IMR-90 (cell line): ENCODE measurements around the gene ACOXL.

Experiments used
- BHLHE40 ChIP-seq: fragments of 150-350 bp; IDR thresholded peaks from 2 replicates; pipeline ENCODE4 v1.6.1; 2016; ENCODE audit warnings: mild to moderate bottlenecking, low read depth, low read length
- CEBPB ChIP-seq: IDR thresholded peaks from 2 replicates; pipeline ENCODE4 v1.6.1; 2012; ENCODE audit warnings: low read depth, low read length, improper control_type of control experiment
- CHD1 ChIP-seq: IDR thresholded peaks from 2 replicates; pipeline ENCODE4 v1.6.1; 2012; ENCODE audit warnings: low read depth, low read length, improper control_type of control experiment
- MAFK ChIP-seq: IDR thresholded peaks from 2 replicates; pipeline ENCODE4 v1.6.1; 2012; ENCODE audit warnings: low read depth, low read length, improper control_type of control experiment
- MAZ ChIP-seq: IDR thresholded peaks from 2 replicates; pipeline ENCODE4 v1.6.1; 2012; ENCODE audit warnings: low read depth, mild to moderate bottlenecking, low read length, improper control_type of control experiment, moderate library complexity, borderline replicate concordance
- MXI1 ChIP-seq: IDR thresholded peaks from 2 replicates; pipeline ENCODE4 v1.6.1; 2012; ENCODE audit warnings: low read depth, mild to moderate bottlenecking, low read length, moderate library complexity, borderline replicate concordance
- POLR2A ChIP-seq: IDR thresholded peaks from 2 replicates; pipeline ENCODE4 v1.6.1; 2012; ENCODE audit warnings: mild to moderate bottlenecking, low read depth, low read length
- RAD21 ChIP-seq: IDR thresholded peaks from 2 replicates; pipeline ENCODE4 v1.6.1; 2012; ENCODE audit warnings: low read length, improper control_type of control experiment
- RCOR1 ChIP-seq: IDR thresholded peaks from 2 replicates; pipeline ENCODE4 v1.6.1; 2012; ENCODE audit warnings: mild to moderate bottlenecking, low read length, improper control_type of control experiment; ENCODE audit not compliant: insufficient replicate concordance
- RFX5 ChIP-seq: IDR thresholded peaks from 2 replicates; pipeline ENCODE4 v1.8.0; 2012; ENCODE audit warnings: low read depth, mild to moderate bottlenecking, low read length, moderate library complexity
- SMC3 ChIP-seq: fragments of 150-350 bp; IDR thresholded peaks from 2 replicates; pipeline ENCODE4 v1.6.1; 2016; ENCODE audit warnings: low read depth, mild to moderate bottlenecking, antibody characterized with exemption, low read length, moderate library complexity
- TF ChIP-seq, protein P1 (sequence below): fragments of 150-350 bp; IDR thresholded peaks from 2 replicates; pipeline ENCODE4 v1.6.1; 2017; ENCODE audit warnings: mild to moderate bottlenecking, antibody characterized with exemption, low read length, low read depth
- TF ChIP-seq, protein P2 (sequence below): conservative IDR thresholded peaks from 2 replicates; pipeline ENCODE4 v1.5.1; 2012; ENCODE audit warnings: mild to moderate bottlenecking, low read depth, low read length, improper control_type of control experiment
- TF ChIP-seq, protein P3 (sequence below): fragments of 150-350 bp; IDR thresholded peaks from 2 replicates; pipeline ENCODE4 v1.6.1; 2016; ENCODE audit warnings: low read depth, mild to moderate bottlenecking, low read length, moderate library complexity, borderline replicate concordance

GRCh38 chr2:110752871-110753270 lies 20.5 kb downstream of the ACOXL start:
- TF ChIP-seq, protein P1, sequence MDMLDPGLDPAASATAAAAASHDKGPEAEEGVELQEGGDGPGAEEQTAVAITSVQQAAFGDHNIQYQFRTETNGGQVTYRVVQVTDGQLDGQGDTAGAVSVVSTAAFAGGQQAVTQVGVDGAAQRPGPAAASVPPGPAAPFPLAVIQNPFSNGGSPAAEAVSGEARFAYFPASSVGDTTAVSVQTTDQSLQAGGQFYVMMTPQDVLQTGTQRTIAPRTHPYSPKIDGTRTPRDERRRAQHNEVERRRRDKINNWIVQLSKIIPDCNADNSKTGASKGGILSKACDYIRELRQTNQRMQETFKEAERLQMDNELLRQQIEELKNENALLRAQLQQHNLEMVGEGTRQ: no peak
- TF ChIP-seq, protein P2, sequence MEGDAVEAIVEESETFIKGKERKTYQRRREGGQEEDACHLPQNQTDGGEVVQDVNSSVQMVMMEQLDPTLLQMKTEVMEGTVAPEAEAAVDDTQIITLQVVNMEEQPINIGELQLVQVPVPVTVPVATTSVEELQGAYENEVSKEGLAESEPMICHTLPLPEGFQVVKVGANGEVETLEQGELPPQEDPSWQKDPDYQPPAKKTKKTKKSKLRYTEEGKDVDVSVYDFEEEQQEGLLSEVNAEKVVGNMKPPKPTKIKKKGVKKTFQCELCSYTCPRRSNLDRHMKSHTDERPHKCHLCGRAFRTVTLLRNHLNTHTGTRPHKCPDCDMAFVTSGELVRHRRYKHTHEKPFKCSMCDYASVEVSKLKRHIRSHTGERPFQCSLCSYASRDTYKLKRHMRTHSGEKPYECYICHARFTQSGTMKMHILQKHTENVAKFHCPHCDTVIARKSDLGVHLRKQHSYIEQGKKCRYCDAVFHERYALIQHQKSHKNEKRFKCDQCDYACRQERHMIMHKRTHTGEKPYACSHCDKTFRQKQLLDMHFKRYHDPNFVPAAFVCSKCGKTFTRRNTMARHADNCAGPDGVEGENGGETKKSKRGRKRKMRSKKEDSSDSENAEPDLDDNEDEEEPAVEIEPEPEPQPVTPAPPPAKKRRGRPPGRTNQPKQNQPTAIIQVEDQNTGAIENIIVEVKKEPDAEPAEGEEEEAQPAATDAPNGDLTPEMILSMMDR: no peak
- no peak for TF ChIP-seq MAZ
- no peak for TF ChIP-seq POLR2A
- no peak for TF ChIP-seq CHD1
- TF ChIP-seq RFX5: no peak
- TF ChIP-seq CEBPB: no peak
- TF ChIP-seq, protein P3, sequence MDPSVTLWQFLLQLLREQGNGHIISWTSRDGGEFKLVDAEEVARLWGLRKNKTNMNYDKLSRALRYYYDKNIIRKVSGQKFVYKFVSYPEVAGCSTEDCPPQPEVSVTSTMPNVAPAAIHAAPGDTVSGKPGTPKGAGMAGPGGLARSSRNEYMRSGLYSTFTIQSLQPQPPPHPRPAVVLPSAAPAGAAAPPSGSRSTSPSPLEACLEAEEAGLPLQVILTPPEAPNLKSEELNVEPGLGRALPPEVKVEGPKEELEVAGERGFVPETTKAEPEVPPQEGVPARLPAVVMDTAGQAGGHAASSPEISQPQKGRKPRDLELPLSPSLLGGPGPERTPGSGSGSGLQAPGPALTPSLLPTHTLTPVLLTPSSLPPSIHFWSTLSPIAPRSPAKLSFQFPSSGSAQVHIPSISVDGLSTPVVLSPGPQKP: no peak
- no peak for TF ChIP-seq MXI1
- no peak for TF ChIP-seq RAD21
- no peak for TF ChIP-seq BHLHE40
- TF ChIP-seq RCOR1: no peak
- TF ChIP-seq MAFK: no peak
- no peak for TF ChIP-seq SMC3
